NCI-H82 treated with DMSO at 0.1 percent for 48 hours (cell line): ENCODE data around the gene CA7.
"Not testable (repeated sequence)": the region's sequence is repeated elsewhere in the genome, so short reads cannot be mapped to it uniquely, and the experiment has no call there.

Experiments
- DNase-seq: peaks from one replicate; lab custom pipeline; 2025; ENCODE audit not compliant: unreplicated experiment; lab: John Stamatoyannopoulos, UW

Gene CA7

DNA sequence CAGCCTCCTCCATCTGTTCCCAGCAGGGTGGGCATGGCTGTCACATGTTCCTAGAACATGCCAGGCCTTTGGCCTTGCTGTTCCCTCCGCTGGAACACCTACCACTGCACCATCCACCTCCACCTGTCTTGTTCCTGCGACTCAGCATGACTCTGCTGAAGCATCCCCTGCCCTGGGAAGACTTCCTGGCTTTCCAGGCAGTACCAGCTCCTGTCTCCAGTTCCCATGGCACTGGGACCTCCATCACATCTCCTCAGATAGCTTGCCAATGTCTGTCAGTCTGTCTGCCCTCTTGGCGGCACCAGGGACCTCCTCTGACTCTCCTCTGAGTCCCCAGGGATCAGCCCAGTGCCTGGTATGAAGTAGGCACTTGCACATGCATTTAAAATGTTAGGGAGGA is 51.8 kb downstream of the CA7 start:
- DNase-seq, result no peak

DNA sequence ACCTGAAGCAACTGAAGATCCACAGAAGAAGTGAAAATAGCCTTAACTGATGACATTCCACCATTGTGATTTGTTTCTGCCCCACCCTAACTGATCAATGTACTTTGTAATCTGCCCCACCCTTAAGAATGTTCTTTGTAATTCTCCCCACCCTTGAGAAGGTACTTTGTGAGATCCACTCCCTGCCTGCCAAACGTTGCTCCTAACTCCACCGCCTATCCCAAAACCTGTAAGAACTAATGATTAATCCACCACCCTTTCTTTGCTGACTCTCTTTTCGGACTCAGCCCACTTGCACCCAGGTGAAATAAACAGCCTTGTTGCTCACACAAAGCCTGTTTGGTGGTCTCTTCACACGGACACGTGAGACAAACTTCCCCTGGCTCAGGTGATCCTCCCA is 52.5 kb downstream of the CA7 start:
- not testable (repeated sequence) for DNase-seq

DNA sequence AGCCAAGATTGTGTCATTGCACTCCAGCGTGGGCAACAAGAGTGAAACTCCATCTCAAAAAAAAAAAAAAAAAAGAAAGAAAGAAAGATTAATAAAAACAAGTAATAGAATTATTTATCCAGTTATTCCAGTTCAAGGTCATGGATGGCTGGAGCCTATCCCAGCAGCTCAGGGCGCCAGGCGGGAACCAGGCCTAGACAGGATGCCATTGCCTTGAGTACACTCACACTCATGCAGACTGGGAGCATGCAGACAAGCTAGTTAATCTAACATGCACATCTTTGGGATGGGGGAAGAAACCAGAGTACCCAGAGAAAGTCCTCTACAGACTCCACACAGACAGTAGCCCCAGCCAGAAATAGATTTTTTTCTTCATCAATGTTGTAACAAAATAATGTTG is 54.0 kb downstream of the CA7 start:
- DNase-seq, result no peak

DNA sequence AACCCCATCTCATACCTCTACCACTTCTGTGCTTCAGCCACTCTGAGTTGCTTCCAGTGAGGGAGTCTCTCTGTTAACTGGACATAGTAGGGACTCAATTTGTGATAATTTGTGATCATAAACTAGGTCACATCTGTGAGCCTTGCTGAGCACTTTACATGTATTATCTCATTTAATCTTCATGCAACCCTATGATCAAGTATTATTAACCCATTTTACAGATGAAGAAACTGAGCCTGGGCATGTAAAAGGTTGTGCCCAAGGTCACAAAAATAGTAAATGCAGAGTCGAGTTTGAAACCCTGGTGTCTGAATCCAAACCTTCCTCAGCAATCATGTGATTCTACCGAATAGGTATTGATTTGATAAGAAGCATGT is 54.7 kb downstream of the CA7 start:
- DNase-seq, result no peak

DNA sequence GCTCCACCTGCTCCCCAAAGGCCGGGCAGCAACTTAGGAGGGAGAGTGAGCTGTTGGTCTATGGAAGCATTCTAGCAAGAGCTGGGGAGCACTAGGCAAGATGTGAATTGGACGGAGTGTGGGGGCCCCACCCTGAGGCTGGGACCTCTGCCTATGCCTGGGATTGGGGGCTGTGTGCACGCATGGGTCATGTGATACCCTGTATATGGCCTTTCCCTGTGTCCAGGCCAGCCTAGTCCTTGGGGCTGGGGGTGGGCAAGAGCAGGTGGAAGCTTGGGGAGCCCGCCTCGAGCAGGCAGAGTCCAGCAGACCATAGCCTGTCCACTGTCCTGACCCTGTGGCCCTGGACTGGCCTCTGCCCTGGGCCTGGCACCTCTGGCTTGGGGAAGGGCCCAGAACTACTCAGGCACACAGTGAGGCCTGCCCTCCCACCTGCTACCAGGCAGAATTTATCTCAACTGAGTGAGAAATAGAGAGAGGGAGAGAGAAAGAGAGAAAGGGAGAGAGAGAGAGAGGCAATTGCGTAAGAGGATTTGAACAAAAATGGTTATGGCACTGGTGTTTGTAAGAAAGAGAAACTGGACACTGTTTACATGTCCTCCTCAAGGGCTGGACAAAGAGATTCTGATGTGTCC is 55.2 kb downstream of the CA7 start:
- no peak for DNase-seq

DNA sequence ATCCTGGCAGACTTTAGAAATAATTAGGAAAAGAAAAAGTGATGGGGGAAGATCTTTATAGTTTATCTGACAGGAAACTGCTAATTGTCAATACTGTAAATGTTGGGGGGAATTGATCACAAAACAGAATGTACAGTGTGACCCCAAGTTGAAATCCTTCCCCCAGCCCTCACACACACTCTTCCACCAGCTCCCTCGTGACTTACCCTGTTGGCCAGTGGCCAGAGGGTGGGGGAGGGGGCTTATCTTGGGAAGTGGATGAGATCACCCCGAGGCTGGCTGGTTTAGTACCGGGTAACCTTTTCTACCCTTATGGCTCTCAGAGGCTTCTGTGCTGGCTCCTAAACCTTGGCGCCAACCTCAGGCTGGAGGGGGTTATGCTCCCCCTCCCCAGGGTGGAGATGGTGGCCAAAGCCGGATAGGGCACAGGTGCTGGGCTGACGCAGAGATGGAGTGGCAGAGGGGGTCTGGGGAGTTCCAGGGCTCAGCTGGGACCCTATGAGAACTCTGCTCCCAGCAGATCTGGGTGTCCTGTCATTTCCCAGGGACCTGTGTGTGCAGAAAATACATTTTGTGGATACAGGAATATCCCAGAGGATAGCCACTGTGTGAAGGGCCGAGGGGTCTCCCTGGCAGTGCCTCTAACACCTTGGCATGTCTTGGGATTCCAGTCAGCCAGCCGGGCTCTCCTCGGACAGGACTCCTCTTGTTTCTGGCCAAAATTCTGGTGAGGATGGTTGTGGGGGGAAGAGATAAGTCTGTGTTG is 55.9 kb downstream of the CA7 start:
- DNase-seq, result peak; percentile 70

DNA sequence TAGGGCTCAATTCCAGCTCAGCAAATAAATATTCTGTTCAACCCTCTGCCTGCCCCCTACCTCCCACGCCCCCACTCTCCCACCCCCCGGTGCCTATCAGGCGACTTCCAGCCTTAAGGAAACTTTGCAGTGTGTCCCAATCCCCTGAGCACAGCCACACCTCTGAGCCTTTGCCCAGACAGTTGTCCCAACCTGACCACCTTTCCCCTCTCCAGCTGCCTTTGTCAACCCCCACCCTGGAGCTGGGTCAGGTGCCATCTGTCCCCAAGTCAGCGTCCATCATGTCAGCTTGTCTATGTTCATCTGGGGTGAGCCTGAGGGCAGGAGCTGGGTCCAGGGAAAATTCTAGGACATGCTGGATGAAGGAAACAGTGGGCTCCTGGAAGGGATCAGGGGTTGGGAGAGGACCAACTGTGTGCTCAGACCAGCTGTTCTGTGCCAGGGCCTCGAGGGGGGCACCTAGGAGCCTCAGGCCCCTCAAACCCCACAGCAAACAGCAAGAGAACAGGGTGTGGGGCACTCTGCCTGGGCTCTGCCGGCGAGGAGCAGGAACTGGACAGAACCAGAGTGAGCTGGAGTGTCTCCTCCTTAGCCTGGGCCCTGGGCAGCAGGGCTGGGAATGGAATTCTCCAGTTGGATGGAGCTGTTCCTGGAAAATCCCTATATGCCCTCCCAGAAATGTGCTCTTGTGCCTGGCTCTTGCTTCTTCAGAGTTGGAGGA is 56.7 kb downstream of the CA7 start:
- peak; percentile 60 for DNase-seq

DNA sequence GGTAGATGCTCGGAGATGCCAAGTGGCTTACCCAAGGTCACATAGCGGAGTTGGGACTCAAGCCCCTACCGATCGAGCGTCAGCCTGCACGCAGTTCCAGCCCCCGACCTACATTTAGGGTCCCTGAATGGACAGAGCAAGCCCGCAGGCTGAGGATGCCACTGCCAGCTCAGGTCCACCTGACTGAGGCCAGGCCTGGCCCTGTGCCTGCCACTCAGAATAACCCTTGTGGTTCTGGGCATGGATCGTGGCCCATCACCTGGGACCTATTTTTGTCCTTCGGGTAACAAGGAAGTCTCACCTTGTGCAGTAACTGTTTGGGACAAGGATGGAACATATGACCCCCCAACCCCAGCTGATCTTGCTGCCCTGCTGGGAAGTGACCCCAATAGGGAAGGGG is 57.4 kb downstream of the CA7 start:
- DNase-seq, result no peak

DNA sequence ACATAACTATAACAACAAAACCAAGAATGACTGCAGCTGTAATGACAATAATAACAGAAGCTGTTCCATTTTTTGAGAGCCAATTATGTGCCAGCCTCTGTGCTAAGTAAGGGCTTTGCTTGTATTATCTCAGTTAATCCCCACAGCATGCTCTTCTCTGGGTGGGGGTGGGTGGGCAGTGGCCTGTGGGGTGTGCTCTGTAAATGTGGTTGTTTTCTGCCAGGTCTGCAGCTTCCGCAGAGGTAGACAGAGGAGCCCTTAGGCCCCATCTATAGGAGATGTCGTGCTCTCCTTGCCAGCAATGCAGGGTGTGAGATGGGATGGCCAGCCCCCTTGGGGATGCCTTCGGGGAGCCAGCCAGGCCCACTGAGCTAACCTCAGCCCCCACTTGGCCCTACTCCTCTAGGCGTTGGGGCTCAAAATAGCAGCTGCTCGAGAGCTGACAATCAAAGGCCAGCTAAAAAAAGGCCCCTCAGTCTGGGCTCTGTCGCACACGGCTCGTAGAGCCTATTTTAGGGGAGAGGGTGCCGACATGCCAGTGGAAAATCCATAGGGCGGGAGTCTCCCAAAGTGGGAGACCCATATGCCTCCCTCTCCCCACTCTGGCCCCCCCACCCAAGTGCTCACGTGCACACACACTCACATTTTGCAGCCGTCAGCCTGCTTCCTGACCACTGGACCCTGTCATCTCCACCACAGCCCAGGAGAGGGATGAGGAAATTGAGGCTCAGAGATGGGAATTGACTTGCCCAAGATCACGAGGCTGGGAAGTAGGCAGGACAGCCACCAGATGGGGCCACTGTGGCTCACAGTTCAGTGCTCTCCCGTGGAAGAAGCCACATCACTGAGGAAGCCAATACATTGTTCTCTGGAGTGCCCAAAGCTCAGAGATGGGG is 58.7 kb downstream of the CA7 start:
- DNase-seq, result peak; percentile 48
